GM10248 (cell line): Measurements from ENCODE around the gene MB.

ENCODE experiments used
- CTCF ChIA-PET: fragments of 300-600 bp; sonication (Branson Sonifier 250); formaldehyde crosslinking; extraction: SDS; loops from one replicate; lab custom pipeline; 2021; ENCODE audit warnings: antibody characterized with exemption; lab: Yijun Ruan, JAX
- POLR2A ChIA-PET: fragments of 350-650 bp; sonication (Branson Sonifier 250); formaldehyde crosslinking; extraction: SDS; loops from one replicate; lab custom pipeline; 2020; ENCODE audit warnings: antibody characterized with exemption; lab: Yijun Ruan, JAX
- DNase-seq: peaks from one replicate; pipeline ENCODE4 v3.0.0; 2012; ENCODE audit errors: extremely low spot score
- CTCF ChIP-seq: IDR thresholded peaks from 2 replicates; pipeline ENCODE4 v1.5.1; 2012; ENCODE audit warnings: mild to moderate bottlenecking, low read depth; ENCODE audit errors: extremely low read depth, missing control alignments, control extremely low read depth

The MB gene

GRCh38 chr22:35601013-35601580 lies 16.0 kb downstream of the MB start:
- ChIA-PET POLR2A (no interaction called here), CTCF (no interaction called here)
- TF ChIP-seq CTCF: no peak
- DNase-seq: no peak

GRCh38 chr22:35600476-35600875 lies 16.7 kb downstream of the MB start:
- ChIA-PET CTCF (interaction anchor here (1.2 kb wide), 1 partner anchor 18 kb away, joined by 3 read pairs; no protein-coding TSS in a partner anchor), POLR2A (no interaction called here)
- TF ChIP-seq CTCF: no peak
- no peak for DNase-seq

- POLR2A ChIA-PET: no interaction called here
- no peak for TF ChIP-seq CTCF
Measured at GRCh38 chr22:35599364-35599763, 17.8 kb downstream of the MB start.

GRCh38 chr22:35598396-35598710 lies 18.8 kb downstream of the MB start:
- POLR2A ChIA-PET: no interaction called here
- no peak for TF ChIP-seq CTCF
- CTCF ChIA-PET: no interaction called here
- DNase-seq: no peak

More at GRCh38 chr22:35599364-35599763, 17.8 kb downstream of the MB start:
- CTCF ChIA-PET: interaction anchor here (1.2 kb wide), 1 partner anchor 17 kb away, joined by 3 read pairs; no protein-coding TSS in a partner anchor
- no peak for DNase-seq

- DNase-seq: no peak
- CTCF ChIA-PET: no interaction called here
- no peak for TF ChIP-seq CTCF
- POLR2A ChIA-PET: no interaction called here
Measured at GRCh38 chr22:35597692-35598395, 19.3 kb downstream of the MB start.

GRCh38 chr22:35596821-35597220 lies 20.3 kb downstream of the MB start:
- POLR2A ChIA-PET: no interaction called here
- CTCF ChIA-PET: no interaction called here
- TF ChIP-seq CTCF: no peak

More at GRCh38 chr22:35596821-35597220, 20.3 kb downstream of the MB start:
- DNase-seq: no peak
